ENCODE results near the gene KNDC1. TPM values are rescaled to one million over a fixed set of nuclear protein-coding genes. Genes with fewer than 3 reads are reported as not detected.
A peak's percentile ranks its signal among the peaks of the same experiment; 100 is the strongest.

Gene KNDC1
- total RNA-seq, 5 donors from 2014 or later (not counting 1 experiment from before 2014, with no cell fraction given): 0.09 to 1.2 (median 0.35) TPM

DNA sequence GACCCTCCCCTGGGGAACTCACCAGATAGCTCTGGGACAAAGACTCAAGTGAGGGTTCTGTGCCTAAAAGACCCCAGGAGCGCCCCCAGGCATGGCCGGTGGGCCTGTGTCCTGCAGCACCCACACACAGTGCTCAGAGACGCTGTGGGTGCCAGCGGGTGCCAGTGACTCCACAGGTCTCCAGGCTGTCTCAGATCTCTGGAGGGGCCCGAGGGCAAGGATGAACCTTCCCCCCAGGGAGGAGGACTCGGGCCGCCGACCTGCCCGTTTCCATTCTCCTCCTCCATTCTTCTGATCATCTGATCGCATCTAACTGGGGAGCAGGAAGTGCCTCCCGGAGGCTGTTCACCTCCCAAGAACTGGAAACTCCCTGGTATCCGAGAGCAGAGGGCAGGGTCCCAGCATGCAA, 115.7 kb downstream of the KNDC1 start:
- Mint-ChIP-seq H3K4me1 (peaks cover 27 to 40% (median 40%) of the 10 kb centered on the region in 3 donors), H3K4me3 (peak overlapping the region; percentile 82 to 89 (median 82)), H3K36me3 (no peaks in the 10 kb centered on the region), H3K9me3 (no peaks in the 10 kb centered on the region), H3K27me3 (no peaks in the 10 kb centered on the region), H3K27ac (peak overlapping the region; percentile 84 to 86)
- Histone ChIP-seq H3K27me3 (replicated peaks in 1 of 2; ENCODE audit: control insufficient read depth in 2 of 2, extremely low read depth in 1 of 2, insufficient read depth in 2 of 2, low read length in 1 of 2) (no peaks in the 10 kb centered on the region), H3K36me3 (ENCODE audit: control insufficient read depth in 2 of 2, extremely low read depth in 1 of 2, insufficient read depth in 1 of 2, low read length in 1 of 2) (peaks cover 6 to 38% of the 10 kb centered on the region in 2 donors), H3K9me3 (no peaks in the 10 kb centered on the region), H3K27ac (ENCODE audit: low read length) (peak overlapping the region; percentile 97), H3K4me1 (ENCODE audit: control insufficient read depth in 1 of 2, extremely low read depth in 1 of 2, insufficient read depth in 2 of 2, low read length in 2 of 2) (peaks cover 12 to 69% of the 10 kb centered on the region in 2 experiments), H3K4me3 (ENCODE audit: control insufficient read depth in 1 of 2, extremely low read depth in 1 of 2, low read length in 1 of 2) (peak overlapping the region; percentile 41 to 89)
- ChIA-PET POLR2A (interaction anchor here (1.2 to 2.2 kb wide), 4 partner anchors 9 to 32 kb away, joined by 3 to 11 read pairs (median 4); no protein-coding TSS in a partner anchor), CTCF (interaction anchor here in 1 of 2 donors (0.8 to 1.0 kb wide), 3 partner anchors 11 to 32 kb away, joined by 3 to 4 read pairs (median 3); no protein-coding TSS in a partner anchor)
- peak; percentile 19 to 40 (median 30) for ATAC-seq (replicated peaks in 1 of 4)
- WGBS (ENCODE audit: insufficient coverage): 3% methylated on average over 11 of the region's 12 CpGs
- peak in 16 of 35 experiments; percentile 32 to 67 (median 47) for DNase-seq

Other genes with a start within 250 kb of the KNDC1 start
- not detected for gene CFAP46, start 217.6 kb upstream of the KNDC1 start, total RNA-seq
- not detected for gene ADGRA1, start 72.3 kb upstream of the KNDC1 start, total RNA-seq
- under 1 TPM in 1 of 5 donors, not detected in 4; 0.23 TPM for gene UTF1, start 70.0 kb downstream of the KNDC1 start, total RNA-seq
- gene VENTX, start 77.6 kb downstream of the KNDC1 start, total RNA-seq: under 1 TPM in 3 of 5 donors, not detected in 2; 0.12 to 0.13 (median 0.12) TPM
- gene ADAM8, start 116.6 kb downstream of the KNDC1 start, total RNA-seq: 100 to 1,000 TPM in 3 of 5 donors, 10 to 100 TPM in 2; 80.5 to 142 (median 107) TPM
- 10 to 100 TPM; 64.5 to 80.8 (median 72.7) TPM for gene TUBGCP2, start 148.7 kb downstream of the KNDC1 start, total RNA-seq
- gene ZNF511, start 148.7 kb downstream of the KNDC1 start, total RNA-seq: 10 to 100 TPM; 35.2 to 44.7 (median 36.8) TPM
- gene CALY, start 176.7 kb downstream of the KNDC1 start, total RNA-seq: 1 to 10 TPM in 4 of 5 donors, under 1 TPM in 1; 0.68 to 5.1 (median 3.6) TPM
- gene PRAP1, start 187.2 kb downstream of the KNDC1 start, total RNA-seq: not detected
- gene FUOM, start 197.8 kb downstream of the KNDC1 start, total RNA-seq: 10 to 100 TPM in 4 of 5 donors, 1 to 10 TPM in 1; 9.4 to 30.3 (median 26.9) TPM
- gene ECHS1, start 213.1 kb downstream of the KNDC1 start, total RNA-seq: 10 to 100 TPM; 17.6 to 31.7 (median 27.2) TPM
- 10 to 100 TPM in 3 of 5 donors, 1 to 10 TPM in 2; 4.3 to 20.0 (median 14.5) TPM for gene PAOX, start 219.0 kb downstream of the KNDC1 start, total RNA-seq
- gene MTG1, start 233.9 kb downstream of the KNDC1 start, total RNA-seq: 10 to 100 TPM; 46.7 to 79.3 (median 69.4) TPM